ENCODE data around the gene TRAPPC3L. TPM values are rescaled to one million over a fixed set of nuclear protein-coding genes. Genes with fewer than 3 reads are reported as not detected.

Gene TRAPPC3L
- total and polyA plus RNA-seq, 8 donors = 0.12 to 0.99 (median 0.37) TPM

- ATAC-seq = peak; percentile 93
- no peaks in the 10 kb centered on the region for H3K9me3 ChIP-seq
- no peak overlapping the region for H3K4me3 ChIP-seq
- H3K27me3 ChIP-seq = peaks cover 0 to 8% of the 10 kb centered on the region in 2 donors
- H3K27ac ChIP-seq = no peak overlapping the region
- no peaks in the 10 kb centered on the region for H3K36me3 ChIP-seq
- peaks cover 0 to 3% of the 10 kb centered on the region in 2 donors for H3K4me1 ChIP-seq
- TF ChIP-seq CTCF (IDR thresholded peaks at IDR 0.05) = peak; percentile 91 to 96
- peak in 3 of 4 donors; percentile 60 to 83 (median 79) for DNase-seq
- intact Hi-C loops (cut with DNase I) = no loop called here
Measured at GRCh38 chr6:116561377-116562018, 16.0 kb upstream of the TRAPPC3L start.

GRCh38 chr6:116560130-116560529 is 14.6 kb upstream of the TRAPPC3L start:
- peaks cover 0 to 3% of the 10 kb centered on the region in 2 donors for H3K4me1 ChIP-seq
- H3K4me3 ChIP-seq = no peak overlapping the region
- no peak for DNase-seq
- no peaks in the 10 kb centered on the region for H3K9me3 ChIP-seq
- intact Hi-C loops (cut with DNase I) = no loop called here
- ATAC-seq = no peak
- TF ChIP-seq CTCF (IDR thresholded peaks at IDR 0.05) = no peak
- no peaks in the 10 kb centered on the region for H3K36me3 ChIP-seq
- no peak overlapping the region for H3K27ac ChIP-seq
- peaks cover 0 to 5% of the 10 kb centered on the region in 2 donors for H3K27me3 ChIP-seq

GRCh38 chr6:116557893-116558292 is 12.4 kb upstream of the TRAPPC3L start:
- no peak overlapping the region for H3K4me3 ChIP-seq
- intact Hi-C loops (cut with DNase I) = no loop called here
- TF ChIP-seq CTCF (IDR thresholded peaks at IDR 0.05) = no peak
- no peak overlapping the region for H3K27ac ChIP-seq
- peaks cover 0 to 3% of the 10 kb centered on the region in 2 donors for H3K4me1 ChIP-seq
- DNase-seq (peak in 1 of 4 donors; percentile 61), ATAC-seq (peak; percentile 64)
- no peaks in the 10 kb centered on the region for H3K27me3 ChIP-seq
- no peaks in the 10 kb centered on the region for H3K9me3 ChIP-seq
- no peaks in the 10 kb centered on the region for H3K36me3 ChIP-seq

- Histone ChIP-seq H3K9me3 (no peaks in the 10 kb centered on the region), H3K4me3 (no peak overlapping the region), H3K4me1 (peaks cover 0 to 3% of the 10 kb centered on the region in 2 donors), H3K27ac (no peak overlapping the region), H3K27me3 (no peaks in the 10 kb centered on the region), H3K36me3 (no peaks in the 10 kb centered on the region)
- ATAC-seq (no peak), DNase-seq (no peak)
- TF ChIP-seq CTCF (IDR thresholded peaks at IDR 0.05) = no peak
- intact Hi-C loops (cut with DNase I) = no loop called here
Measured at GRCh38 chr6:116556814-116557415, 11.4 kb upstream of the TRAPPC3L start.

- no peaks in the 10 kb centered on the region for H3K36me3 ChIP-seq
- H3K4me1 ChIP-seq = peaks cover 0 to under 1% of the 10 kb centered on the region in 2 donors
- no peak for ATAC-seq
- H3K27me3 ChIP-seq = no peaks in the 10 kb centered on the region
- no peak for TF ChIP-seq CTCF (IDR thresholded peaks at IDR 0.05)
- H3K27ac ChIP-seq = no peak overlapping the region
- intact Hi-C loops (cut with DNase I) = no loop called here
- H3K9me3 ChIP-seq = no peaks in the 10 kb centered on the region
- DNase-seq = no peak
- H3K4me3 ChIP-seq = no peak overlapping the region
Measured at GRCh38 chr6:116556065-116556464, 10.6 kb upstream of the TRAPPC3L start.

Measured in left lung (tissue), 10 donors.